SK-N-SH treated with all-trans-retinoic acid at 6 μM for 48 hours (cell line): ENCODE data around the gene FAR2.

Experiments
- ATAC-seq: fragments of 200-7000 bp; cut with Tn5 transposase; 3 replicates; pipeline ENCODE4 v1.9.1; 2020; ENCODE audit warnings: mild to moderate bottlenecking, moderate library complexity
- ARNTL ChIP-seq: fragments of 450-650 bp; formaldehyde crosslinking; IDR thresholded peaks from 2 replicates; pipeline ENCODE4 v1.5.0; 2020; ENCODE audit warnings: low read depth, mild to moderate bottlenecking, moderate library complexity, borderline replicate concordance
- BACH2 ChIP-seq: fragments of 250-450 bp; sonication (Bioruptor Pico); IDR thresholded peaks from 2 replicates; pipeline ENCODE4 v1.9.0; 2021; ENCODE audit warnings: mild to moderate bottlenecking, borderline replicate concordance
- CSDC2 ChIP-seq: fragments of 250-450 bp; sonication (Bioruptor Pico); IDR thresholded peaks from 2 replicates; pipeline ENCODE4 v1.5.0; 2020; ENCODE audit warnings: mild to moderate bottlenecking, moderate library complexity
- ESRRG ChIP-seq: fragments of 250-450 bp; sonication (Bioruptor Pico); IDR thresholded peaks from 2 replicates; pipeline ENCODE4 v1.6.1; 2021; ENCODE audit warnings: mild to moderate bottlenecking
- GLIS3 ChIP-seq: fragments of 250-450 bp; sonication (Bioruptor Pico); IDR thresholded peaks from 2 replicates; pipeline ENCODE4 v1.5.0; 2020; ENCODE audit warnings: mild to moderate bottlenecking, moderate library complexity
- ISL1 ChIP-seq: fragments of 250-450 bp; sonication (Bioruptor Pico); IDR thresholded peaks from 2 replicates; pipeline ENCODE4 v2.1.2; 2022; ENCODE audit warnings: mild to moderate bottlenecking, moderate library complexity
- OSR1 ChIP-seq: fragments of 250-450 bp; sonication (Bioruptor Pico); IDR thresholded peaks from 2 replicates; pipeline ENCODE4 v1.8.0; 2022; ENCODE audit warnings: moderate library complexity, mild to moderate bottlenecking, inconsistent platforms
- PPARA ChIP-seq: fragments of 250-450 bp; sonication (Bioruptor Pico); IDR thresholded peaks from 2 replicates; pipeline ENCODE4 v1.5.0; 2020; ENCODE audit warnings: mild to moderate bottlenecking, borderline replicate concordance
- RARB ChIP-seq: fragments of 250-450 bp; sonication (Bioruptor Pico); IDR thresholded peaks from 2 replicates; pipeline ENCODE4 v1.8.0; 2021; ENCODE audit warnings: mild to moderate bottlenecking, moderate library complexity
- SNAI2 ChIP-seq: fragments of 250-450 bp; sonication (Bioruptor Pico); IDR thresholded peaks from 2 replicates; pipeline ENCODE4 v1.5.0; 2020; ENCODE audit warnings: mild to moderate bottlenecking, moderate library complexity
- TCF4 ChIP-seq: fragments of 250-450 bp; sonication (Bioruptor Pico); IDR thresholded peaks from 2 replicates; pipeline ENCODE4 v1.8.0; 2021; ENCODE audit warnings: mild to moderate bottlenecking, moderate library complexity, borderline replicate concordance
- TOX ChIP-seq: fragments of 250-450 bp; sonication (Bioruptor Pico); IDR thresholded peaks from 2 replicates; pipeline ENCODE4 v1.8.0; 2021; ENCODE audit warnings: mild to moderate bottlenecking, moderate library complexity, borderline replicate concordance
- ZC3H10 ChIP-seq: fragments of 250-450 bp; sonication (Bioruptor Pico); IDR thresholded peaks from 2 replicates; pipeline ENCODE4 v1.5.1; 2021; ENCODE audit warnings: mild to moderate bottlenecking, moderate library complexity
- ZFP3 ChIP-seq: fragments of 250-450 bp; sonication (Bioruptor Pico); IDR thresholded peaks from 2 replicates; pipeline ENCODE4 v1.5.0; 2020; ENCODE audit warnings: mild to moderate bottlenecking, moderate library complexity
- ZFP30 ChIP-seq: fragments of 450-650 bp; formaldehyde crosslinking; IDR thresholded peaks from 2 replicates; pipeline ENCODE4 v1.5.0; 2022; ENCODE audit warnings: mild to moderate bottlenecking, moderate library complexity
- ZNF565 ChIP-seq: fragments of 450-650 bp; formaldehyde crosslinking; conservative IDR thresholded peaks from 2 replicates; pipeline ENCODE4 v1.5.0; 2020; ENCODE audit warnings: low read depth, mild to moderate bottlenecking, moderate library complexity
- ZNF70 ChIP-seq: fragments of 450-650 bp; formaldehyde crosslinking; IDR thresholded peaks from 2 replicates; pipeline ENCODE4 v1.5.0; 2020; ENCODE audit warnings: mild to moderate bottlenecking, moderate library complexity
- ZNF8 ChIP-seq: fragments of 450-650 bp; formaldehyde crosslinking; IDR thresholded peaks from 2 replicates; pipeline ENCODE4 v1.5.0; 2020; ENCODE audit warnings: mild to moderate bottlenecking, moderate library complexity
- TF ChIP-seq, protein P1 (sequence below): fragments of 250-450 bp; sonication (Bioruptor Pico); IDR thresholded peaks from 2 replicates; pipeline ENCODE4 v1.5.1; 2021; ENCODE audit warnings: mild to moderate bottlenecking, moderate library complexity
- TF ChIP-seq, protein P2 (sequence below): fragments of 250-450 bp; sonication (Bioruptor Pico); IDR thresholded peaks from 2 replicates; pipeline ENCODE4 v1.5.1; 2020; ENCODE audit warnings: low read depth, mild to moderate bottlenecking, moderate library complexity
- TF ChIP-seq, protein P3 (sequence below): fragments of 250-450 bp; sonication (Bioruptor Pico); IDR thresholded peaks from 2 replicates; pipeline ENCODE4 v1.5.0; 2020; ENCODE audit warnings: mild to moderate bottlenecking, moderate library complexity
- TF ChIP-seq, protein P4 (sequence below): fragments of 250-450 bp; sonication (Bioruptor Pico); IDR thresholded peaks from 2 replicates; pipeline ENCODE4 v1.8.0; 2020; ENCODE audit warnings: mild to moderate bottlenecking, moderate library complexity, borderline replicate concordance
- TF ChIP-seq, protein P5 (sequence below): fragments of 250-450 bp; sonication (Bioruptor Pico); IDR thresholded peaks from 2 replicates; pipeline ENCODE4 v1.8.0; 2021; ENCODE audit warnings: low read depth, mild to moderate bottlenecking, moderate library complexity, borderline replicate concordance

FAR2 gene

DNA sequence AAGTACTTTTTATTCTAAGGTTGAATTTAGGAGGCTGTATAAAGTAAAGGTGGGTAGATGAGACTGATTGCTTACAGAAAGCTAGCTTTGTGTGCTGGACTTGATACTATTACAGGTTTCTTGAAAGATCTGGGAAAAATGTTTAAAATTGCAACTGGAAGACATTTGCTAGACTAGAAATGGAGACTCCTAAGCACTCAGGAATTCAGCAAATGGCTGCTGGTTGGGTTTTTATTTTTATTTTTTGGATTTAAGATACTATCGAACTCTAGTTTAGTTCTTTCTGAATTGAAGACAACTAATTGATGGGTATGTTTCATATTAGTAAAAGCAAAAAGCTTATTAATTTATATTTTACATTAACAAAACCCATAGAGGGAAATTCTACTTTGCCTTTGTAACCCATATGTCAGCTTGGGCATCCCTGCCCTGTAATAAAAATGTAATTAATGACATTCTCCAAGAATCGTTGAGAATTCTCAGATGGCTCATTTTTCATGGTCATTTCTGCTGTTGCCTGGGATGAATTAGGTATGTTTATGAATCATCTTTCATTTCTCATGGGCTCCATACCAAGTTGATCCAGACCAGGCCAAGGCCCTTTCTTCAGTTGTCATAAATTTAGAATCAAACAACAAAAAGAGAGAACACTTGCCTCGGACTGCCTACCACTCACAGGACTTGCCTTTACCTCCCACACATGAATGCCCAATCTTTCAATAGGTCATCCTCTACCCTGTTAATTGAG lies 129.8 kb downstream of the FAR2 start:
- peak; percentile 72; the same call in 1 of the 2 replicates for TF ChIP-seq TCF4 (CRISPR knock-in tag)
- peak; percentile 92 for TF ChIP-seq RARB
- no peak for TF ChIP-seq ZNF565 (CRISPR knock-in tag)
- TF ChIP-seq ZFP30 (CRISPR knock-in tag): no peak
- TF ChIP-seq ISL1 (CRISPR knock-in tag): peak; percentile 98
- TF ChIP-seq ZNF70: no peak
- peak; percentile 87; the same call in 1 of the 2 replicates for TF ChIP-seq ESRRG (CRISPR knock-in tag)
- no peak for TF ChIP-seq OSR1 (CRISPR knock-in tag)
- peak; percentile 83 for TF ChIP-seq SNAI2
- TF ChIP-seq TOX (CRISPR knock-in tag): peak; percentile 94
- TF ChIP-seq, protein P1, sequence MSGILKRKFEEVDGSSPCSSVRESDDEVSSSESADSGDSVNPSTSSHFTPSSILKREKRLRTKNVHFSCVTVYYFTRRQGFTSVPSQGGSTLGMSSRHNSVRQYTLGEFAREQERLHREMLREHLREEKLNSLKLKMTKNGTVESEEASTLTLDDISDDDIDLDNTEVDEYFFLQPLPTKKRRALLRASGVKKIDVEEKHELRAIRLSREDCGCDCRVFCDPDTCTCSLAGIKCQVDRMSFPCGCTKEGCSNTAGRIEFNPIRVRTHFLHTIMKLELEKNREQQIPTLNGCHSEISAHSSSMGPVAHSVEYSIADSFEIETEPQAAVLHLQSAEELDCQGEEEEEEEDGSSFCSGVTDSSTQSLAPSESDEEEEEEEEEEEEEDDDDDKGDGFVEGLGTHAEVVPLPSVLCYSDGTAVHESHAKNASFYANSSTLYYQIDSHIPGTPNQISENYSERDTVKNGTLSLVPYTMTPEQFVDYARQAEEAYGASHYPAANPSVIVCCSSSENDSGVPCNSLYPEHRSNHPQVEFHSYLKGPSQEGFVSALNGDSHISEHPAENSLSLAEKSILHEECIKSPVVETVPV (CRISPR knock-in tag): peak; percentile 89; the same call in 1 of the 2 replicates
- no peak for TF ChIP-seq PPARA (CRISPR knock-in tag)
- TF ChIP-seq, protein P2, sequence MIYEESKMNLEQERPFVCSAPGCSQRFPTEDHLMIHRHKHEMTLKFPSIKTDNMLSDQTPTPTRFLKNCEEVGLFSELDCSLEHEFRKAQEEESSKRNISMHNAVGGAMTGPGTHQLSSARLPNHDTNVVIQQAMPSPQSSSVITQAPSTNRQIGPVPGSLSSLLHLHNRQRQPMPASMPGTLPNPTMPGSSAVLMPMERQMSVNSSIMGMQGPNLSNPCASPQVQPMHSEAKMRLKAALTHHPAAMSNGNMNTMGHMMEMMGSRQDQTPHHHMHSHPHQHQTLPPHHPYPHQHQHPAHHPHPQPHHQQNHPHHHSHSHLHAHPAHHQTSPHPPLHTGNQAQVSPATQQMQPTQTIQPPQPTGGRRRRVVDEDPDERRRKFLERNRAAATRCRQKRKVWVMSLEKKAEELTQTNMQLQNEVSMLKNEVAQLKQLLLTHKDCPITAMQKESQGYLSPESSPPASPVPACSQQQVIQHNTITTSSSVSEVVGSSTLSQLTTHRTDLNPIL (CRISPR knock-in tag): peak; percentile 91
- TF ChIP-seq, protein P3, sequence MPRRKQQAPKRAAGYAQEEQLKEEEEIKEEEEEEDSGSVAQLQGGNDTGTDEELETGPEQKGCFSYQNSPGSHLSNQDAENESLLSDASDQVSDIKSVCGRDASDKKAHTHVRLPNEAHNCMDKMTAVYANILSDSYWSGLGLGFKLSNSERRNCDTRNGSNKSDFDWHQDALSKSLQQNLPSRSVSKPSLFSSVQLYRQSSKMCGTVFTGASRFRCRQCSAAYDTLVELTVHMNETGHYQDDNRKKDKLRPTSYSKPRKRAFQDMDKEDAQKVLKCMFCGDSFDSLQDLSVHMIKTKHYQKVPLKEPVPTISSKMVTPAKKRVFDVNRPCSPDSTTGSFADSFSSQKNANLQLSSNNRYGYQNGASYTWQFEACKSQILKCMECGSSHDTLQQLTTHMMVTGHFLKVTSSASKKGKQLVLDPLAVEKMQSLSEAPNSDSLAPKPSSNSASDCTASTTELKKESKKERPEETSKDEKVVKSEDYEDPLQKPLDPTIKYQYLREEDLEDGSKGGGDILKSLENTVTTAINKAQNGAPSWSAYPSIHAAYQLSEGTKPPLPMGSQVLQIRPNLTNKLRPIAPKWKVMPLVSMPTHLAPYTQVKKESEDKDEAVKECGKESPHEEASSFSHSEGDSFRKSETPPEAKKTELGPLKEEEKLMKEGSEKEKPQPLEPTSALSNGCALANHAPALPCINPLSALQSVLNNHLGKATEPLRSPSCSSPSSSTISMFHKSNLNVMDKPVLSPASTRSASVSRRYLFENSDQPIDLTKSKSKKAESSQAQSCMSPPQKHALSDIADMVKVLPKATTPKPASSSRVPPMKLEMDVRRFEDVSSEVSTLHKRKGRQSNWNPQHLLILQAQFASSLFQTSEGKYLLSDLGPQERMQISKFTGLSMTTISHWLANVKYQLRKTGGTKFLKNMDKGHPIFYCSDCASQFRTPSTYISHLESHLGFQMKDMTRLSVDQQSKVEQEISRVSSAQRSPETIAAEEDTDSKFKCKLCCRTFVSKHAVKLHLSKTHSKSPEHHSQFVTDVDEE (CRISPR knock-in tag): peak; percentile 73
- peak; percentile 42; the same call in 1 of the 2 replicates for TF ChIP-seq ZFP3 (CRISPR knock-in tag)
- TF ChIP-seq ARNTL (CRISPR knock-in tag): no peak
- TF ChIP-seq BACH2 (CRISPR knock-in tag): no peak
- TF ChIP-seq, protein P4, sequence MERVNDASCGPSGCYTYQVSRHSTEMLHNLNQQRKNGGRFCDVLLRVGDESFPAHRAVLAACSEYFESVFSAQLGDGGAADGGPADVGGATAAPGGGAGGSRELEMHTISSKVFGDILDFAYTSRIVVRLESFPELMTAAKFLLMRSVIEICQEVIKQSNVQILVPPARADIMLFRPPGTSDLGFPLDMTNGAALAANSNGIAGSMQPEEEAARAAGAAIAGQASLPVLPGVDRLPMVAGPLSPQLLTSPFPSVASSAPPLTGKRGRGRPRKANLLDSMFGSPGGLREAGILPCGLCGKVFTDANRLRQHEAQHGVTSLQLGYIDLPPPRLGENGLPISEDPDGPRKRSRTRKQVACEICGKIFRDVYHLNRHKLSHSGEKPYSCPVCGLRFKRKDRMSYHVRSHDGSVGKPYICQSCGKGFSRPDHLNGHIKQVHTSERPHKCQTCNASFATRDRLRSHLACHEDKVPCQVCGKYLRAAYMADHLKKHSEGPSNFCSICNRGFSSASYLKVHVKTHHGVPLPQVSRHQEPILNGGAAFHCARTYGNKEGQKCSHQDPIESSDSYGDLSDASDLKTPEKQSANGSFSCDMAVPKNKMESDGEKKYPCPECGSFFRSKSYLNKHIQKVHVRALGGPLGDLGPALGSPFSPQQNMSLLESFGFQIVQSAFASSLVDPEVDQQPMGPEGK: peak; percentile 83
- TF ChIP-seq ZC3H10: peak; percentile 82; the same call in 1 of the 2 replicates
- TF ChIP-seq, protein P5, sequence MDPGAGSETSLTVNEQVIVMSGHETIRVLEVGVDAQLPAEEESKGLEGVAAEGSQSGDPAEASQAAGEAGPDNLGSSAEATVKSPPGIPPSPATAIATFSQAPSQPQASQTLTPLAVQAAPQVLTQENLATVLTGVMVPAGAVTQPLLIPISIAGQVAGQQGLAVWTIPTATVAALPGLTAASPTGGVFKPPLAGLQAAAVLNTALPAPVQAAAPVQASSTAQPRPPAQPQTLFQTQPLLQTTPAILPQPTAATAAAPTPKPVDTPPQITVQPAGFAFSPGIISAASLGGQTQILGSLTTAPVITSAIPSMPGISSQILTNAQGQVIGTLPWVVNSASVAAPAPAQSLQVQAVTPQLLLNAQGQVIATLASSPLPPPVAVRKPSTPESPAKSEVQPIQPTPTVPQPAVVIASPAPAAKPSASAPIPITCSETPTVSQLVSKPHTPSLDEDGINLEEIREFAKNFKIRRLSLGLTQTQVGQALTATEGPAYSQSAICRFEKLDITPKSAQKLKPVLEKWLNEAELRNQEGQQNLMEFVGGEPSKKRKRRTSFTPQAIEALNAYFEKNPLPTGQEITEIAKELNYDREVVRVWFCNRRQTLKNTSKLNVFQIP (CRISPR knock-in tag): 0 out of 2 replicates have a peak, but pooled peaks have one; percentile 6
- TF ChIP-seq GLIS3 (CRISPR knock-in tag): peak; percentile 88
- no peak for TF ChIP-seq ZNF8
- TF ChIP-seq CSDC2 (CRISPR knock-in tag): no peak; the same call in 1 of the 2 replicates
- ATAC-seq: peak; percentile 84

DNA sequence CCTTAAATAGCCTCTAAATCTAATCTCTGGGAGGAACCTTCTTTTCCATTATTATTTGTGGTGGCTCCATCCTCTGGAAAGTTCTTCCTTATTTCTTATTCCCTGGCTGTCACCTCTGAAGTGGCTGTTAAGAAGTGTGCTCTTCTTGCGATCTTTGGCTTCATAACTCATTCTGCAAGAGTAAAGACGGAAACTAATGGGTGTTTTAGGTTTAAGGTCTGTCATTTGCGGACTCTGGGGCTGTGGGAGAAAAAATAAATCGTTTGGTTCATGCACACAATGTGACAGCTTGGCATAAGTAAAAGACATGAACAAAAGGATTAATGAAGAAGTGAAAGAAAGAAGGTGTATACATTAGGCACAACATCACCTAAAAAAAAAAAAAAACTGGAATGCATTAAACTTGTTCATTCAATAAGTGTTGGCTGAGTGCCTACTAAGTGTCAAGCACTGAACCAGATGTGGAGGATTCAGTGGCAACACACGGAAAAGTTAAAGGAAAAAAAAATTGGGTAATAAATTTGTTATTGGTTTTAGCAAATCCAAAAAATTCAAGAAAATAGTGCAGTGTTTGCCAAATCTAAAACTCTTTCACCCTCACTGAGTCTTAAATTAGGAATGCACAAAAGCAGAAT lies 132.4 kb downstream of the FAR2 start:
- no peak for ATAC-seq
- TF ChIP-seq TCF4 (CRISPR knock-in tag) (no peak), BACH2 (CRISPR knock-in tag) (no peak), GLIS3 (CRISPR knock-in tag) (no peak), OSR1 (CRISPR knock-in tag) (no peak), ZNF565 (CRISPR knock-in tag) (no peak), ZC3H10 (no peak)
- TF ChIP-seq, protein P2 (CRISPR knock-in tag): no peak
